SK-N-SH (cell line): Measurements from ENCODE around the gene PIP5KL1. TPM values are rescaled to one million over a fixed set of nuclear protein-coding genes. Genes with fewer than 3 reads are reported as not detected.

Experiments
- CTCF ChIA-PET: fragments of 300-600, 350-600 bp; formaldehyde crosslinking; extraction: SDS; loops from one replicate; lab custom pipeline; 2021; lab: Yijun Ruan, JAX
- POLR2A ChIA-PET: fragments of 350-600 bp; sonication (Branson Sonifier 250); formaldehyde crosslinking; extraction: SDS; loops from one replicate; lab custom pipeline; 2020; ENCODE audit warnings: antibody characterized with exemption, inconsistent platforms; lab: Yijun Ruan, JAX
- DNase-seq: peaks from one replicate; pipeline ENCODE4 v3.0.0; 2012
- H2AFZ ChIP-seq: fragments of 200-600 bp; sonication (generic); 2 replicates; pipeline ENCODE4 v1.8.1; 2016; ENCODE audit warnings: antibody characterized with exemption, mild to moderate bottlenecking, low read depth
- H3F3A ChIP-seq: fragments of 200-600 bp; sonication (generic); replicated peaks from 2 replicates; pipeline ENCODE3; 2016; ENCODE audit warnings: antibody characterized with exemption, mild to moderate bottlenecking; ENCODE audit not compliant: insufficient read depth
- H3K27ac ChIP-seq, 2 experiments: fragments of 200-500 bp in 1 of 2; fragments of 200-600 bp in 1 of 2; sonication (Bioruptor generic) in 1 of 2; sonication (generic), shearing (Covaris generic) in 1 of 2; 2 replicates each; pipeline versions ENCODE4 v1.5.1 to v1.6.1; 2014 to 2016; ENCODE audit warnings: low read depth in 2 of 2, inconsistent platforms in 1 of 2, low read length in 1 of 2, mild to moderate bottlenecking in 1 of 2, mixed read lengths in 1 of 2
- H3K27me3 ChIP-seq: fragments of 200-600 bp; sonication (generic), shearing (Covaris generic); 2 replicates; pipeline ENCODE4 v1.6.1; 2016; ENCODE audit warnings: mixed run types; ENCODE audit not compliant: insufficient read depth
- H3K36me3 ChIP-seq, 2 experiments: fragments of 200-500 bp in 1 of 2; fragments of 200-600 bp in 1 of 2; sonication (Bioruptor generic) in 1 of 2; sonication (generic) in 1 of 2; replicated peaks in 1 of 2; 2 replicates each; pipeline versions ENCODE3 to v1.5.1; 2014 to 2016; ENCODE audit warnings: low read length in 1 of 2, mild to moderate bottlenecking in 1 of 2; ENCODE audit not compliant: insufficient read depth in 2 of 2, control insufficient read depth in 1 of 2
- H3K4me1 ChIP-seq, 2 experiments: fragments of 200-500 bp in 1 of 2; fragments of 200-600 bp in 1 of 2; sonication (Bioruptor generic) in 1 of 2; sonication (generic), shearing (Covaris generic) in 1 of 2; 2 replicates each; pipeline versions ENCODE4 v1.5.1 to v1.6.1; 2014 to 2016; ENCODE audit warnings: low read depth in 1 of 2, low read length in 1 of 2, mixed run types in 1 of 2; ENCODE audit not compliant: insufficient read depth in 2 of 2, control insufficient read depth in 1 of 2
- H3K4me2 ChIP-seq: fragments of 200-600 bp; sonication (generic), shearing (Covaris generic); 2 replicates; pipeline ENCODE4 v1.6.1; 2017; ENCODE audit warnings: mixed run types
- H3K4me3 ChIP-seq, 2 experiments: fragments of 200-500 bp in 1 of 2; fragments of 200-600 bp in 1 of 2; sonication (Bioruptor generic) in 1 of 2; sonication (generic), shearing (Covaris generic) in 1 of 2; 2 replicates each; pipeline versions ENCODE4 v1.5.1 to v1.8.1; 2014 to 2016; ENCODE audit warnings: low read depth in 2 of 2, inconsistent platforms in 1 of 2, low read length in 1 of 2, mild to moderate bottlenecking in 1 of 2, mixed read lengths in 1 of 2, moderate library complexity in 1 of 2
- H3K79me2 ChIP-seq: fragments of 200-600 bp; sonication (generic); 2 replicates; pipeline ENCODE4 v1.8.1; 2017; ENCODE audit warnings: mild to moderate bottlenecking; ENCODE audit not compliant: insufficient read depth
- H3K9ac ChIP-seq: fragments of 200-600 bp; sonication (generic); 2 replicates; pipeline ENCODE4 v1.6.1; 2017; ENCODE audit warnings: mixed run types
- H3K9me2 ChIP-seq: fragments of 200-600 bp; sonication (generic); 2 replicates; pipeline ENCODE4 v1.6.1; 2017; ENCODE audit warnings: mixed run types
- H3K9me3 ChIP-seq: fragments of 200-600 bp; sonication (generic); 2 replicates; pipeline ENCODE4 v1.6.1; 2017; ENCODE audit warnings: mixed run types, mild to moderate bottlenecking, moderate library complexity
- H4K20me1 ChIP-seq: fragments of 200-600 bp; sonication (generic); 2 replicates; pipeline ENCODE4 v1.6.1; 2017; ENCODE audit warnings: mild to moderate bottlenecking, mixed run types; ENCODE audit not compliant: insufficient read depth
- ELF1 ChIP-seq: IDR thresholded peaks from 2 replicates; pipeline ENCODE4 v1.4.0; 2012
- EP300 ChIP-seq, 2 experiments: IDR thresholded peaks; 2 replicates each; pipeline versions ENCODE4 v1.4.0 to v1.6.1; 2012; ENCODE audit warnings: borderline replicate concordance in 1 of 2, low read depth in 1 of 2, low read length in 1 of 2
- EZH2phosphoT487 ChIP-seq: fragments of 200-600 bp; sonication (generic); IDR thresholded peaks from 2 replicates; pipeline ENCODE4 v1.6.1; 2017; ENCODE audit warnings: low read depth, mixed run types, mild to moderate bottlenecking, antibody characterized with exemption, moderate library complexity, borderline replicate concordance
- FOXJ3 ChIP-seq: sonication (generic); formaldehyde crosslinking; IDR thresholded peaks from 2 replicates; pipeline ENCODE4 v1.5.1; 2020; ENCODE audit warnings: mild to moderate bottlenecking, missing genetic modification reagents
- FOXM1 ChIP-seq: IDR thresholded peaks from 2 replicates; pipeline ENCODE4 v1.4.0; 2012; ENCODE audit warnings: low read depth, mild to moderate bottlenecking
- GABPA ChIP-seq: IDR thresholded peaks from 2 replicates; pipeline ENCODE4 v1.4.0; 2012; ENCODE audit warnings: low read depth, mild to moderate bottlenecking
- GATA2 ChIP-seq: sonication (generic); formaldehyde crosslinking; IDR thresholded peaks from 2 replicates; pipeline ENCODE4 v1.5.0; 2020; ENCODE audit warnings: mild to moderate bottlenecking, missing genetic modification reagents
- IRF3 ChIP-seq: fragments of 150-350 bp; IDR thresholded peaks from 2 replicates; pipeline ENCODE4 v1.6.1; 2016; ENCODE audit warnings: mild to moderate bottlenecking, low read depth, low read length
- JUND ChIP-seq: IDR thresholded peaks from 2 replicates; pipeline ENCODE4 v1.4.0; 2012
- MAX ChIP-seq: IDR thresholded peaks from 2 replicates; pipeline ENCODE4 v1.4.0; 2012; ENCODE audit warnings: low read depth
- MEF2A ChIP-seq: IDR thresholded peaks from 2 replicates; pipeline ENCODE4 v1.4.0; 2012; ENCODE audit warnings: low read depth, borderline replicate concordance
- MXI1 ChIP-seq: IDR thresholded peaks from 2 replicates; pipeline ENCODE4 v1.6.1; 2012; ENCODE audit warnings: mild to moderate bottlenecking, low read depth, low read length, improper control_type of control experiment
- NFIC ChIP-seq: IDR thresholded peaks from 2 replicates; pipeline ENCODE4 v1.4.0; 2012; ENCODE audit warnings: borderline replicate concordance
- NRF1 ChIP-seq: IDR thresholded peaks from 2 replicates; pipeline ENCODE4 v1.6.1; 2012; ENCODE audit warnings: low read depth, mild to moderate bottlenecking, low read length
- RAD21 ChIP-seq: IDR thresholded peaks from 2 replicates; pipeline ENCODE4 v1.6.1; 2012; ENCODE audit warnings: mild to moderate bottlenecking, low read length
- RFX5 ChIP-seq: IDR thresholded peaks from 2 replicates; pipeline ENCODE4 v1.6.1; 2012; ENCODE audit warnings: mild to moderate bottlenecking, improper control_type of control experiment, low read length
- RXRA ChIP-seq: IDR thresholded peaks from 2 replicates; pipeline ENCODE4 v1.4.0; 2012; ENCODE audit warnings: low read depth, mild to moderate bottlenecking, borderline replicate concordance
- SIN3A ChIP-seq: IDR thresholded peaks from 2 replicates; pipeline ENCODE4 v1.6.1; 2012; ENCODE audit warnings: low read depth, mild to moderate bottlenecking, low read length, moderate library complexity, borderline replicate concordance
- TAF1 ChIP-seq: IDR thresholded peaks from 2 replicates; pipeline ENCODE4 v1.6.1; 2012; ENCODE audit warnings: low read depth, mild to moderate bottlenecking, low read length, moderate library complexity, borderline replicate concordance
- TCF12 ChIP-seq: IDR thresholded peaks from 2 replicates; pipeline ENCODE4 v1.4.0; 2012
- USF1 ChIP-seq: IDR thresholded peaks from 2 replicates; pipeline ENCODE4 v1.4.0; 2012; ENCODE audit warnings: low read depth, borderline replicate concordance
- USF2 ChIP-seq: fragments of 150-350 bp; IDR thresholded peaks from 2 replicates; pipeline ENCODE4 v1.6.1; 2017; ENCODE audit warnings: antibody characterized with exemption, low read length, low read depth, borderline replicate concordance
- YY1 ChIP-seq: IDR thresholded peaks from 2 replicates; pipeline ENCODE4 v1.4.0; 2012; ENCODE audit warnings: low read depth, mild to moderate bottlenecking
- WGBS: methylation state at CpG from one replicate; pipeline ENCODE4 v1.1.6; 2017; ENCODE audit warnings: low lambda C conversion rate; 5-methylcytosine and 5-hydroxymethylcytosine counted together
- polyA plus RNA-seq, 3 experiments: library from polyadenylated mRNA; depleted of rRNA; stranded (reverse); fragments of >200 nt; gene quantifications; 2 replicates each; pipeline ENCODE4 v1.2.3, GENCODE V29; 2012

PIP5KL1 gene
- polyA plus RNA-seq, 1 of the 3 experiments (the other 2 are of a cell fraction), result 4.0 TPM

- peaks cover 51% of the 10 kb centered on the region for H4K20me1 ChIP-seq
- H3K9me2 ChIP-seq, result no peaks in the 10 kb centered on the region
- peaks cover 3% of the 10 kb centered on the region for H3F3A ChIP-seq
- ChIA-PET POLR2A (no interaction called here), CTCF (interaction anchor here (0.6 to 9.9 kb wide), 9 partner anchors 10 to 879 kb away, joined by 3 to 125 read pairs (median 4); no protein-coding TSS in a partner anchor)
- no peaks in the 10 kb centered on the region for H3K9me3 ChIP-seq
- WGBS, result 94% methylated on average over 14 of the region's 17 CpGs
- peaks cover 0 to 53% of the 10 kb centered on the region in 2 experiments; a peak in 2 of 4 replicates for H3K4me1 ChIP-seq
- H3K36me3 ChIP-seq, result peaks cover 0 to 3% of the 10 kb centered on the region in 2 experiments
- peaks cover 65% of the 10 kb centered on the region for H3K79me2 ChIP-seq
- no peak overlapping the region for H3K27ac ChIP-seq
- H3K4me2 ChIP-seq, result no peak overlapping the region
- TF ChIP-seq YY1 (no peak), RAD21 (no peak), FOXJ3 (CRISPR knock-in tag) (no peak), NRF1 (no peak), GABPA (no peak), TAF1 (no peak), ELF1 (no peak), RFX5 (no peak)
- no peak overlapping the region for H3K9ac ChIP-seq
- H3K4me3 ChIP-seq, result no peak overlapping the region
- H2AFZ ChIP-seq, result no peak overlapping the region
- DNase-seq, result no peak
- H3K27me3 ChIP-seq, result no peaks in the 10 kb centered on the region
Measured at GRCh38 chr9:127953768-127954505, 23.4 kb upstream of the PIP5KL1 start.

GRCh38 chr9:127953154-127953553 is 22.6 kb upstream of the PIP5KL1 start:
- Histone ChIP-seq H3K9me3 (no peaks in the 10 kb centered on the region), H3K36me3 (peaks cover 0 to 3% of the 10 kb centered on the region in 2 experiments), H3K9ac (no peak overlapping the region), H3F3A (no peaks in the 10 kb centered on the region), H3K4me3 (no peak overlapping the region), H3K27ac (no peak overlapping the region), H3K79me2 (peaks cover 58% of the 10 kb centered on the region), H3K27me3 (no peaks in the 10 kb centered on the region), H3K9me2 (no peaks in the 10 kb centered on the region), H3K4me1 (peaks cover 0 to 60% of the 10 kb centered on the region in 2 experiments; a peak in 2 of 4 replicates), H2AFZ (no peak overlapping the region), H3K4me2 (no peak overlapping the region), H4K20me1 (peaks cover 51% of the 10 kb centered on the region)
- WGBS, result 100% methylated on average over 1 of the region's 1 CpG
- DNase-seq, result no peak
- TF ChIP-seq USF2 (no peak), TCF12 (no peak), SIN3A (no peak), MXI1 (no peak), IRF3 (no peak), RXRA (no peak), FOXJ3 (CRISPR knock-in tag) (no peak), GATA2 (CRISPR knock-in tag) (no peak), TAF1 (no peak), NFIC (no peak), EZH2phosphoT487 (no peak), USF1 (no peak), MAX (no peak), FOXM1 (no peak), MEF2A (no peak), EP300 (IDR thresholded peaks at IDR 0.05; ENCODE audit: borderline replicate concordance in 1 of 2, low read depth in 1 of 2, low read length in 1 of 2) (no peak), JUND (no peak)
- CTCF ChIA-PET, result interaction anchor here (0.6 to 9.9 kb wide), 6 partner anchors 10 to 1635 kb away, joined by 3 to 125 read pairs (median 15); no protein-coding TSS in a partner anchor
- POLR2A ChIA-PET, result interaction anchor here (0.5 kb wide), 1 partner anchor 99 kb away, joined by 3 read pairs; no protein-coding TSS in a partner anchor
